ENCODE measurements around the gene KIAA2012. TPM values are rescaled to one million over a fixed set of nuclear protein-coding genes. Genes with fewer than 3 reads are reported as not detected.

KIAA2012 gene
- total and polyA plus RNA-seq, 2 of the 8 experiments (the other 6 are each of a cell fraction or from before 2014, with no cell fraction given) = not detected

DNA sequence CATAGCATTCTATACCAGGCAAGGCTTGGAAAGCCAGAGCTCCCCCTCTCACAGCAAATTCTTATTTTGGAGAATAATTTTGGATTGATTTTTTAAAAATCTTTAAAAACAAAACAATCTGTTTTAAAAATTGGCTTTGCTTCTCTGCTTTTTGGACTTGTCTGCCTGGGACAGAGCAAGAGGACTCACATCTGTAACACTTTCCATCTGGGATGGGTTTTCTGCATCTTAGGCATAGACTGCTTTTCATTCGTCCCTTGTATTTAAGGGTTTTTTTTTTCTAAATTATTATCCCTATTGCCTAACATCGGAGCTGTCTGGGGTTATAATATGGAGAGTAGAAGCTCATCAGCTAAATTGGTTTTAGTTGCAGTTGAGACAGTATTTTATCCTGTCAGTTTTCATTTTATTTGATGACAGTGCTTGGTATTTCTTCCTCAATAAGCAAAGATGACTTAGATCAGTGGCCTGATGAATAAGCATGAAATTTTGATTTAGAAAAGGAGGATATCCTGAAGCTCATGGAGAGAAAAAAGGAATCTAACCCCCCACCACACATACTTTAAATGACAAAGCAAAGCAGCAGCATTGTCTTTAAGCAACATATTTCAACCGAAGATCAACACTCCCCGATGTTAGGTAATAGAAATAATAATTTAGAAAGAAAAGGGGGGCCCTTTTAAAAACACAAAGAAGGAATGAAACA is 41.7 kb upstream of the KIAA2012 start (continued):
- TF ChIP-seq, protein P1, sequence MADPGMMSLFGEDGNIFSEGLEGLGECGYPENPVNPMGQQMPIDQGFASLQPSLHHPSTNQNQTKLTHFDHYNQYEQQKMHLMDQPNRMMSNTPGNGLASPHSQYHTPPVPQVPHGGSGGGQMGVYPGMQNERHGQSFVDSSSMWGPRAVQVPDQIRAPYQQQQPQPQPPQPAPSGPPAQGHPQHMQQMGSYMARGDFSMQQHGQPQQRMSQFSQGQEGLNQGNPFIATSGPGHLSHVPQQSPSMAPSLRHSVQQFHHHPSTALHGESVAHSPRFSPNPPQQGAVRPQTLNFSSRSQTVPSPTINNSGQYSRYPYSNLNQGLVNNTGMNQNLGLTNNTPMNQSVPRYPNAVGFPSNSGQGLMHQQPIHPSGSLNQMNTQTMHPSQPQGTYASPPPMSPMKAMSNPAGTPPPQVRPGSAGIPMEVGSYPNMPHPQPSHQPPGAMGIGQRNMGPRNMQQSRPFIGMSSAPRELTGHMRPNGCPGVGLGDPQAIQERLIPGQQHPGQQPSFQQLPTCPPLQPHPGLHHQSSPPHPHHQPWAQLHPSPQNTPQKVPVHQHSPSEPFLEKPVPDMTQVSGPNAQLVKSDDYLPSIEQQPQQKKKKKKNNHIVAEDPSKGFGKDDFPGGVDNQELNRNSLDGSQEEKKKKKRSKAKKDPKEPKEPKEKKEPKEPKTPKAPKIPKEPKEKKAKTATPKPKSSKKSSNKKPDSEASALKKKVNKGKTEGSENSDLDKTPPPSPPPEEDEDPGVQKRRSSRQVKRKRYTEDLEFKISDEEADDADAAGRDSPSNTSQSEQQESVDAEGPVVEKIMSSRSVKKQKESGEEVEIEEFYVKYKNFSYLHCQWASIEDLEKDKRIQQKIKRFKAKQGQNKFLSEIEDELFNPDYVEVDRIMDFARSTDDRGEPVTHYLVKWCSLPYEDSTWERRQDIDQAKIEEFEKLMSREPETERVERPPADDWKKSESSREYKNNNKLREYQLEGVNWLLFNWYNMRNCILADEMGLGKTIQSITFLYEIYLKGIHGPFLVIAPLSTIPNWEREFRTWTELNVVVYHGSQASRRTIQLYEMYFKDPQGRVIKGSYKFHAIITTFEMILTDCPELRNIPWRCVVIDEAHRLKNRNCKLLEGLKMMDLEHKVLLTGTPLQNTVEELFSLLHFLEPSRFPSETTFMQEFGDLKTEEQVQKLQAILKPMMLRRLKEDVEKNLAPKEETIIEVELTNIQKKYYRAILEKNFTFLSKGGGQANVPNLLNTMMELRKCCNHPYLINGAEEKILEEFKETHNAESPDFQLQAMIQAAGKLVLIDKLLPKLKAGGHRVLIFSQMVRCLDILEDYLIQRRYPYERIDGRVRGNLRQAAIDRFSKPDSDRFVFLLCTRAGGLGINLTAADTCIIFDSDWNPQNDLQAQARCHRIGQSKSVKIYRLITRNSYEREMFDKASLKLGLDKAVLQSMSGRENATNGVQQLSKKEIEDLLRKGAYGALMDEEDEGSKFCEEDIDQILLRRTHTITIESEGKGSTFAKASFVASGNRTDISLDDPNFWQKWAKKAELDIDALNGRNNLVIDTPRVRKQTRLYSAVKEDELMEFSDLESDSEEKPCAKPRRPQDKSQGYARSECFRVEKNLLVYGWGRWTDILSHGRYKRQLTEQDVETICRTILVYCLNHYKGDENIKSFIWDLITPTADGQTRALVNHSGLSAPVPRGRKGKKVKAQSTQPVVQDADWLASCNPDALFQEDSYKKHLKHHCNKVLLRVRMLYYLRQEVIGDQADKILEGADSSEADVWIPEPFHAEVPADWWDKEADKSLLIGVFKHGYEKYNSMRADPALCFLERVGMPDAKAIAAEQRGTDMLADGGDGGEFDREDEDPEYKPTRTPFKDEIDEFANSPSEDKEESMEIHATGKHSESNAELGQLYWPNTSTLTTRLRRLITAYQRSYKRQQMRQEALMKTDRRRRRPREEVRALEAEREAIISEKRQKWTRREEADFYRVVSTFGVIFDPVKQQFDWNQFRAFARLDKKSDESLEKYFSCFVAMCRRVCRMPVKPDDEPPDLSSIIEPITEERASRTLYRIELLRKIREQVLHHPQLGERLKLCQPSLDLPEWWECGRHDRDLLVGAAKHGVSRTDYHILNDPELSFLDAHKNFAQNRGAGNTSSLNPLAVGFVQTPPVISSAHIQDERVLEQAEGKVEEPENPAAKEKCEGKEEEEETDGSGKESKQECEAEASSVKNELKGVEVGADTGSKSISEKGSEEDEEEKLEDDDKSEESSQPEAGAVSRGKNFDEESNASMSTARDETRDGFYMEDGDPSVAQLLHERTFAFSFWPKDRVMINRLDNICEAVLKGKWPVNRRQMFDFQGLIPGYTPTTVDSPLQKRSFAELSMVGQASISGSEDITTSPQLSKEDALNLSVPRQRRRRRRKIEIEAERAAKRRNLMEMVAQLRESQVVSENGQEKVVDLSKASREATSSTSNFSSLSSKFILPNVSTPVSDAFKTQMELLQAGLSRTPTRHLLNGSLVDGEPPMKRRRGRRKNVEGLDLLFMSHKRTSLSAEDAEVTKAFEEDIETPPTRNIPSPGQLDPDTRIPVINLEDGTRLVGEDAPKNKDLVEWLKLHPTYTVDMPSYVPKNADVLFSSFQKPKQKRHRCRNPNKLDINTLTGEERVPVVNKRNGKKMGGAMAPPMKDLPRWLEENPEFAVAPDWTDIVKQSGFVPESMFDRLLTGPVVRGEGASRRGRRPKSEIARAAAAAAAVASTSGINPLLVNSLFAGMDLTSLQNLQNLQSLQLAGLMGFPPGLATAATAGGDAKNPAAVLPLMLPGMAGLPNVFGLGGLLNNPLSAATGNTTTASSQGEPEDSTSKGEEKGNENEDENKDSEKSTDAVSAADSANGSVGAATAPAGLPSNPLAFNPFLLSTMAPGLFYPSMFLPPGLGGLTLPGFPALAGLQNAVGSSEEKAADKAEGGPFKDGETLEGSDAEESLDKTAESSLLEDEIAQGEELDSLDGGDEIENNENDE (IDR thresholded peaks at IDR 0.05; ENCODE audit: insufficient replicate concordance, low read length) = peak; percentile 94
- TF ChIP-seq, protein P2, sequence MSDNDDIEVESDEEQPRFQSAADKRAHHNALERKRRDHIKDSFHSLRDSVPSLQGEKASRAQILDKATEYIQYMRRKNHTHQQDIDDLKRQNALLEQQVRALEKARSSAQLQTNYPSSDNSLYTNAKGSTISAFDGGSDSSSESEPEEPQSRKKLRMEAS (IDR thresholded peaks at IDR 0.05) = no peak
- no peak for TF ChIP-seq TAF1 (IDR thresholded peaks at IDR 0.05; ENCODE audit: low read depth, low read length)
- TF ChIP-seq NRF1 (IDR thresholded peaks at IDR 0.05; ENCODE audit: low read depth, low read length) = no peak

All from H1 (cell line).